LNCaP clone FGC (cell line): ENCODE results near the gene ITPR1.

Experiments
- DNase-seq: peaks from one replicate; pipeline ENCODE4 v3.0.0-alpha.2; 2011; ENCODE audit warnings: low read depth
- H3K4me3 ChIP-seq: 2 replicates; pipeline ENCODE4 v1.5.1; 2011; ENCODE audit warnings: mild to moderate bottlenecking, low read depth, low read length, control low read depth
- CTCF ChIP-seq: IDR thresholded peaks from 2 replicates; pipeline ENCODE4 v1.5.1; 2012; ENCODE audit warnings: mild to moderate bottlenecking; ENCODE audit not compliant: control insufficient read depth, insufficient read depth; ENCODE audit errors: extremely low read depth

Gene ITPR1

GRCh38 chr3:4534906-4535305, 41.8 kb downstream of the ITPR1 start:
- no peak for TF ChIP-seq CTCF
- no peak overlapping the region for H3K4me3 ChIP-seq
- no peak for DNase-seq

DNA sequence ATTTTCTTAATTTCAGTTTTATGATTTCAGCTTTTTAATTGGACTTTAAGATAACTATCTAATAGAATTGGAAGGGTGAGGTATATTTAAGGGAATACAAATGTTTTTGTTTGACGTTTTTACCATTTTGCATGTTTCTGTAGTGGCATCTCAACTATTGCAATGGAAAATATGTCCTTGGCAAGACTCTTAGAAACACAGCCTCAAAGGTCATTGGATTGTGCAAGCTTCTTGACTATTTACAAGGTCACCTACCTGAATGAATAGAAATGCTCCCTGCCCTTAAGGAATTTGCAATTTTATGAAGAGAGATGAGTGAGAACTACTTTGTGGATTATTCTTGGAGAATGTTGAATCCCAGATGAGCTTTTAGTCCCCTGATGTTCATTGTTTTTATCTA, 43.1 kb downstream of the ITPR1 start:
- no peak for DNase-seq
- TF ChIP-seq CTCF = no peak
- no peak overlapping the region for H3K4me3 ChIP-seq

- DNase-seq = no peak
- no peak overlapping the region for H3K4me3 ChIP-seq
- no peak for TF ChIP-seq CTCF
These were observed 47.1 kb downstream of the ITPR1 start for GRCh38 chr3:4540267-4540666.

DNA sequence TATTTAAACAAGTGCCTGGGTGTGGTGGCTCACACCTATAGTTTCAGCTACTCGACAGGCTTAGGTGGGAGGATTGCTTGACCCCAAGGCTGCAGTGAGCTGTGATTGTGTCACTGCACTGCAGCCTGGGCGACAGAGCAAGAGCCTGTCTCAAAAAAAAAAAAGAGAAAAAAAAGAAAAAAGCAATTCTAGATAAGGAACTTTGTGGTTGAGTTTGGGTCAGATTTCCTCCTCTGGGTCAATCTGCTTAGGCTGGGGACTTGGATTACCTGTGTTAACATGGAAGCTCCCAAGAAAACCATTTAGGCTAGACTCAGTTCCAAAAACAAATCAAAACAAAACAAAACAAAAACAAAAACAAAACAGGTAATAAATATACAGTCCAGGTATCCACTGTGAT, 50.0 kb downstream of the ITPR1 start:
- no peak for DNase-seq
- no peak for TF ChIP-seq CTCF
- no peak overlapping the region for H3K4me3 ChIP-seq

GRCh38 chr3:4546346-4547178, 53.4 kb downstream of the ITPR1 start:
- TF ChIP-seq CTCF = no peak
- no peak for DNase-seq
- H3K4me3 ChIP-seq = no peak overlapping the region

DNA sequence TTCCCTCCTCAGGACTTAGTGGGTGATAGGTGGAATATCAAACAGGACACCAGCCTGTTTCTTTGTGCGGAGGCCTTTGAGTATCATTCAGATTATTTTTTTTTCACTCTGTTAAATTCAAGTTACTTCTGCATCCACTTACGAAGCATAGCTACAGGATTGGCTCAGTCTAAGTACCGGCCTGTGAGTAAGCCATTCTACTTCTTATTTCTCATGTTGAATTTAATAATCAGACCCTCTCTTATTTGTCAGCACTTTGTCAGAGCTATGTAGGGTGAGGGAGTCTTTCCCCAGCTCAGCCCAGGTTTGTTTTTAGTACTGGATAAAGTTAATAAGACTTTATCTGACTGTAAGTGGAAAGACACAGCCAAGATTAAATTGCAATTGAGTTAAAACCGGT, 54.7 kb downstream of the ITPR1 start:
- TF ChIP-seq CTCF = no peak
- H3K4me3 ChIP-seq = no peak overlapping the region
- DNase-seq = no peak

- no peak overlapping the region for H3K4me3 ChIP-seq
- DNase-seq = no peak
- TF ChIP-seq CTCF = no peak
These were observed 55.2 kb downstream of the ITPR1 start for GRCh38 chr3:4548356-4548755.
